PC-9 (cell line): Measurements from ENCODE around the gene MED22.

ENCODE experiments used
- CTCF ChIP-seq: fragments of 200-600 bp; sonication (generic); conservative IDR thresholded peaks from 2 replicates; pipeline ENCODE4 v1.6.1; 2017; ENCODE audit warnings: mixed run types, antibody characterized with exemption, mild to moderate bottlenecking, moderate library complexity
- EZH2 ChIP-seq: fragments of 200-600 bp; sonication (generic); IDR thresholded peaks from 2 replicates; pipeline ENCODE4 v1.8.0; 2017; ENCODE audit warnings: antibody characterized with exemption, low read depth

- TF ChIP-seq EZH2, result no peak
- TF ChIP-seq CTCF, result no peak
Observed at GRCh38 chr9:133347515-133347984, 381 bp downstream of the MED22 start.
